Thoracic aorta (tissue), 2 donors: ENCODE results near the gene ATG10. TPM values are rescaled to one million over a fixed set of nuclear protein-coding genes. Genes with fewer than 3 reads are reported as not detected.

Source experiments
- ATAC-seq: fragments of 150-250 bp; one replicate; pipeline ENCODE4 v1.8.0; 2017; ENCODE audit warnings: low read depth; ENCODE audit not compliant: insufficient number of reproducible peaks, low FRiP score
- DNase-seq: peaks from one replicate; pipeline ENCODE4 v3.0.0-alpha.2; 2020; ENCODE audit warnings: low spot score
- H3K27ac ChIP-seq, 2 donors: fragments of 200-600 bp; sonication (generic); 1 replicate in 1 of 2; 2 replicates in 1 of 2; pipeline ENCODE4 v1.5.1; 2016; ENCODE audit warnings: mild to moderate bottlenecking in 2 of 2, moderate library complexity in 2 of 2
- H3K27me3 ChIP-seq: fragments of 200-600 bp; sonication (generic); replicated peaks from 2 replicates; pipeline ENCODE4 v1.6.0; 2016; ENCODE audit warnings: mild to moderate bottlenecking; ENCODE audit not compliant: insufficient read depth
- H3K36me3 ChIP-seq: fragments of 200-600 bp; sonication (generic); one replicate; pipeline ENCODE4 v1.5.1; 2016
- H3K4me1 ChIP-seq, 2 donors: fragments of 200-600 bp; sonication (generic); 1 replicate in 1 of 2; 2 replicates in 1 of 2; pipeline versions ENCODE4 v1.5.1 to v1.6.0; 2016; ENCODE audit warnings: low read depth in 2 of 2, mild to moderate bottlenecking in 1 of 2; ENCODE audit not compliant: control insufficient read depth in 1 of 2
- H3K4me3 ChIP-seq: fragments of 200-600 bp; sonication (generic); 2 replicates; pipeline ENCODE4 v1.5.1; 2016; ENCODE audit warnings: mild to moderate bottlenecking
- H3K9me3 ChIP-seq: fragments of 200-600 bp; sonication (generic); 2 replicates; pipeline ENCODE4 v1.5.1; 2016
- total RNA-seq, 2 donors: library from RNA; depleted of rRNA; stranded (reverse); fragments of >200 nt; gene quantifications; one replicate each; pipeline versions ENCODE4 v1.1.0 to v1.2.3, GENCODE V29; 2016
- TF ChIP-seq, protein P1 (sequence below): fragments of 200-600 bp; sonication (generic); IDR thresholded peaks from one replicate; pipeline ENCODE4 v1.5.1; 2019; ENCODE audit warnings: antibody characterized with exemption

ATG10 gene
- total RNA-seq, 2 donors from 2014 or later, result 5.7 to 9.9 TPM

DNA sequence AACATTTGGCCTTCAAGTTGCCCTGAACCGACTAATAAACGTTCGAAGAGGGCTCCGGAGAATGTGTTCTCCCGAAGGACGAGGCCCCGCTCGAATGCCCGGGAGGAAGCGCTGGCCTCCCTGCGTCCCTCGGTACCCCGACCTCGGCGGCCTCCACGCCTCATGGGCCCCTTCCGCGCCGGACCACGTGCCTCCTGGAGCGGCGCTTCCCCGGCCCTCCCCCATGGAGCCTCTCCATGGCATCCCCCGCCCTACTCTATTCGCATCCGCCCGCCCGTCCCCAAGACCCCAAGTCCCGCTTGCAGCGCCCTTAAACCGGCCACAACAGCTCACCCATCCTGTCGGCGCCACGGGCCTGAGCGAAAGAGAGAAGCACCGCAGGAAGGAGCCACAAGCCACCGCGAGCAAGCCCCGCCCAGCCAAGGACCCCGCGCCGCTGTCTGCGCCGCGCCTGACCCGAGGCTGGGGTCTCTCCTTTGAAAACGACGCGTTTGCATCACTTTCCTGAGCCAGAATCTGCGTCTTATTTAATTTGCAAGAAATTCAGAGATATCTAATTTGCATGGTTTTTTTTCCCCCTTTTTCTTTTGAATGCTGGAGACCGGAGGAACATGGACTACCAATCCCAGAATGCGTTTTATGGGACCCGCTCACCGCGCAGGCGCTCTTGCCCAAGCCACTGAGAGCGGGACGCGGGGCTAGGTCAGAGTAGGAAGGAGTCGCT lies 306.3 kb downstream of the ATG10 start, which contains the start of gene RPS23:
Gene RPS23 (minus strand): TSS at position 368 of the 724 bp plus-strand sequence. CDS start 31 bp downstream, at position 337.
- Histone ChIP-seq H3K9me3 (no peaks in the 10 kb centered on the region), H3K27me3 (no peaks in the 10 kb centered on the region), H3K27ac (peak within 1 kb of the TSS; percentile 52 to 76), H3K4me3 (peak within 1 kb of the TSS; percentile 91), H3K4me1 (peaks cover 5 to 24% of the 10 kb centered on the region in 2 donors), H3K36me3 (peaks cover 21% of the 10 kb centered on the region)
- DNase-seq (peak; percentile 61), ATAC-seq (peak; percentile 90)
- TF ChIP-seq, protein P1, sequence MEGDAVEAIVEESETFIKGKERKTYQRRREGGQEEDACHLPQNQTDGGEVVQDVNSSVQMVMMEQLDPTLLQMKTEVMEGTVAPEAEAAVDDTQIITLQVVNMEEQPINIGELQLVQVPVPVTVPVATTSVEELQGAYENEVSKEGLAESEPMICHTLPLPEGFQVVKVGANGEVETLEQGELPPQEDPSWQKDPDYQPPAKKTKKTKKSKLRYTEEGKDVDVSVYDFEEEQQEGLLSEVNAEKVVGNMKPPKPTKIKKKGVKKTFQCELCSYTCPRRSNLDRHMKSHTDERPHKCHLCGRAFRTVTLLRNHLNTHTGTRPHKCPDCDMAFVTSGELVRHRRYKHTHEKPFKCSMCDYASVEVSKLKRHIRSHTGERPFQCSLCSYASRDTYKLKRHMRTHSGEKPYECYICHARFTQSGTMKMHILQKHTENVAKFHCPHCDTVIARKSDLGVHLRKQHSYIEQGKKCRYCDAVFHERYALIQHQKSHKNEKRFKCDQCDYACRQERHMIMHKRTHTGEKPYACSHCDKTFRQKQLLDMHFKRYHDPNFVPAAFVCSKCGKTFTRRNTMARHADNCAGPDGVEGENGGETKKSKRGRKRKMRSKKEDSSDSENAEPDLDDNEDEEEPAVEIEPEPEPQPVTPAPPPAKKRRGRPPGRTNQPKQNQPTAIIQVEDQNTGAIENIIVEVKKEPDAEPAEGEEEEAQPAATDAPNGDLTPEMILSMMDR, result no peak

DNA sequence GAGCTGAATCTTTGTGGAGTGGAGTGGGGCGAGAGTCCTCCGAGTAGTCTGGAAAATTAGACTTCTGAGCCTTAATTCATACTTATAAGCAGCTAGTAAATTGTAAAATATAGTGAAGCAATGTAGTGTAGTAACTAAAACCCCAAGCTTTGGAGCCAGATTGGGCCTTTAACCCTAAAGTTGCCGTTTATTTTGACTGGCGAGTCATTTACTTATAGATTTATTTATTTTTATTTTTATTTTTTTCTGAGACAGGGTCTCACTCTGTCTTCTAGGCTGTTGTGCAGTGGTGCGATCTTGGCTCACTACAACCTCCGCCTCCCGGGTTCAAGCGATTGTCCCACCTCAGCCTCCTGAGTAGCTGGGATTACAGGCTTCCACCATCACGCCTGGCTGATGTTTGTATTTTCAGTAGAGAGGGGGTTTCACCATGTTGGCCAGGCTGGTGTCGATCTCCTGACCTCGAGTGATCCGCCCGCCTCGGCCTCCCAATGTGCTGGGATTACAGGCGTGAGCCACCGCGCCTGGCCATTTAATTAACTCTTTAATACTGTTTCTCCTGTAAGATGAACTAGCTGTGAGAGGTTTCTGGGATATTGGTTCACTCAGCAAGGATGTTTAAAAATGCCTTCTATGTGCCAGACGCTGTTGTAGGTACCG lies 307.0 kb downstream of the ATG10 start:
- H3K27me3 ChIP-seq, result no peaks in the 10 kb centered on the region
- peaks cover 21% of the 10 kb centered on the region for H3K36me3 ChIP-seq
- DNase-seq, result no peak
- peaks cover 5 to 24% of the 10 kb centered on the region in 2 donors for H3K4me1 ChIP-seq
- H3K9me3 ChIP-seq, result no peaks in the 10 kb centered on the region
- H3K4me3 ChIP-seq, result peak overlapping the region; percentile 91
- TF ChIP-seq, protein P1, result no peak
- ATAC-seq, result no peak
- peak overlapping the region; percentile 52 to 76 for H3K27ac ChIP-seq

DNA sequence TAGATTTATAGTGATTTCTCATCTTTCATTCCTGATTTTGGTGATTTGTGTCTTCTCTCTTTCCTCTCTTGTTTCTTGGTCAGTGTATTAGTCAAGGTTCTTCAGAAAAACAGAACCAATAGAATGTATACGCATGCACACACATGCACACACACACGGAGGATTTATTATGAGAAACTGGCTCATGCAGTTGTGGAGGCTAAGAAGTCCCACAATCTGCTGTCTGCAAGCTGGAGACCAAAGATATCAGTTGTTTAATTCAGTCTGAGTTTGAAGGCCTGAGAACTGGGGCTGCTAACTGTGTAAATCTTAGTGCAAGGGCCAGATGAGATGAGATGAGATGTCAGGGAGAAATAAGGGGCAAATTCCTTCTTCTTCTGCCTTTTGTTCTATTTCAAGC lies 312.1 kb downstream of the ATG10 start:
- Histone ChIP-seq H3K4me1 (peaks cover 0 to 9% of the 10 kb centered on the region in 2 donors), H3K4me3 (no peak overlapping the region), H3K36me3 (no peaks in the 10 kb centered on the region), H3K9me3 (no peaks in the 10 kb centered on the region), H3K27ac (no peak overlapping the region), H3K27me3 (no peaks in the 10 kb centered on the region)
- ATAC-seq (no peak), DNase-seq (no peak)
- TF ChIP-seq, protein P1, result no peak

DNA sequence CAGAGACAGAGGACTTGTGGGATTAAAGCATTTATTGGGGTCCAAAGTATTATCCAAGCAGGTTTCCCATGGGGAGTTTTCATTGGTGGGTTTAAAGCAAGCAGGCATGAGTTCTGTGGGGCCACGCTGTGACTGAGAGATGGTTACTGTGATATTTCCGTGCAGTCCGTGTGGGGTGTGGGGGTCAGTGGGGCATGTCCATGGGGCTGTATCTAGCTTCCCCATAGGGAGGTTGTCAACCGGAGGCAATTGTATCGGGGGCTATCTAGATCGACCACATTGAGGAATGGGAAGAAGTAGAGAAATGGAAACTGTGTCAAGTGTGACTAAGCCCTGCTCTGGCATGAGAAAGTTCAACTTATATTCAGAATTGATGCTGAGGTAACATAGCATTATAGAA lies 313.4 kb downstream of the ATG10 start:
- Histone ChIP-seq H3K36me3 (no peaks in the 10 kb centered on the region), H3K27ac (no peak overlapping the region), H3K4me1 (no peaks in the 10 kb centered on the region), H3K4me3 (no peak overlapping the region), H3K27me3 (no peaks in the 10 kb centered on the region), H3K9me3 (no peaks in the 10 kb centered on the region)
- DNase-seq (no peak), ATAC-seq (no peak)
- TF ChIP-seq, protein P1, result no peak

DNA sequence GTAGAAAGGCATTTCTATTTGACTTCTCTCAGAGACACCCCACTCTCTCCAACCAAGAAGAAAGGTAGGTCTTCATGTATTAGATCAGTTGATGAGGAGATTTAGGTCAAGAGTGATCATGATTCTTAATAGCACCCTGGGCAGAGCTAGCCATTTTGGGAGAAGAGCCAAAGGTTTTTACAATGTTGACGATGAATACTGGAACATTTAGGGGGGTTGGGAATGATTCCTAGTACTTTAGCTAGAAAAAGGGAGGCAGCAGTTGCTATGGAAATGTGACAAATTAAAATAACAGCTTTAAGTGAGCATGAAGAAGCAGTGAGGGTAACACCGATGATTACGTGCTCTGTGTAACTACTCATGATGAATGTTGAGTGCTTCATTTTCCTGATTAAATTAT lies 315.8 kb downstream of the ATG10 start:
- TF ChIP-seq, protein P1, result no peak
- no peak overlapping the region for H3K27ac ChIP-seq
- DNase-seq (no peak), ATAC-seq (no peak)
- no peaks in the 10 kb centered on the region for H3K27me3 ChIP-seq
- H3K4me3 ChIP-seq, result no peak overlapping the region
- H3K4me1 ChIP-seq, result no peaks in the 10 kb centered on the region
- H3K9me3 ChIP-seq, result no peaks in the 10 kb centered on the region
- no peaks in the 10 kb centered on the region for H3K36me3 ChIP-seq
